Hippocampal formation (tissue), 2 donors: ENCODE data around the gene RAVER2.
"Not testable (repeated sequence)": the region's sequence is repeated elsewhere in the genome, so short reads cannot be mapped to it uniquely, and the experiment has no call there.

Source experiments
- DNase-seq, 2 donors: peaks; one replicate each; lab custom pipeline; 2025; lab: John Stamatoyannopoulos, UW

Gene RAVER2

DNA sequence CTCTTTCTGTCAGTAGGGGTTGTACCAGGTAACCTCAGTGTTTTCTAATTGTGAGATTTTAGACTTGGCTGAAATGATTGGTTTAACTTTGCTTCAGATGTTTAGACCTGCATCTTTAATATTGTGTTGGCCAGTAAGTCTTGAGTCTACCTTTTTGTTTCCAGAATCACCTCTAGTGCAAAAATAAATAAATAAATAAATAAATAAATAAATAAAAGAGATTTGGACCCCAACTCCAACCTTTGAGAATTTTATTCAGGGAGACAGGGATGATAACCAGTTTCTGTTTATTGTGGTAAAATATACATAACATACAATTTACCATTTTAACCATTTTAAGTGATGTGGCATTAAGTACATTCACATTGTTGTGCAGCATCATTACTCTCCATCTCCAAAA lies 64.4 kb downstream of the RAVER2 start:
- no peak for DNase-seq

DNA sequence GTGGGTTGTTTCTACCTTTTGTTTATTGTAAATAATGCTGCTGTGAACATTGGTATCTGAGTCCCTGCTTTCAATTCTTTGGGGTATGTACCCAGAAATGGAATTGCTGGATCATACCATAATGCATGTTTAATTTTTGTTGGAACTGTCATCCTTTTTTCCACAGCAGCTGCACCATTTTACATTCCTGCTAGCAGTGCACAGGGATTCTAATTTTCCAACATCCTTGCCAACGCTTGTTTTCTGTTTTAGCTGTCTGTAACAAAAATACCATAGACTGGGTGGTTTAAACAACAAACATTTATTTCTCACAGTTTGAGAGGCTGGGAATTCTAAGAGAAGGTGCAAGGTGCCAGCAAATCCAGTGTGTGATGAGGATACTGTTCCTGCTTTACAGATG lies 65.1 kb downstream of the RAVER2 start:
- no peak for DNase-seq

DNA sequence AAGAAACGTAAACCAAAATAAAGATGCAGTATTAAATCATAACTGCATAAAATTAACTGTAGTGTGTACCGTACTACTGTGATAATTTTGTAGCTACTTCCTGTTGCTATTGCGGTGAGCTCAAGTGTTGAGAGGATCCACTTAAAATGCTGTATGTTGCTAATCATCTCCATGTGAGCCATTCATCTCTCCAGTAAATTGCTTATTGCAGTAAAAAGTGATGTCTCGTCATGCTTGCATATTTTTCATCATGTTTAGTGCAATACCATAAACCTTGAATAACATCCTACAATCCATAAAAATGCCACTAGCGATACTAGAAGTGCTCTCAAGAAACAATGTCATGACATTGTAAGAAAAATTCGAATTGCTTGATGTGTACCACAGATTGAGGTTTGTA lies 66.3 kb downstream of the RAVER2 start:
- no peak for DNase-seq

DNA sequence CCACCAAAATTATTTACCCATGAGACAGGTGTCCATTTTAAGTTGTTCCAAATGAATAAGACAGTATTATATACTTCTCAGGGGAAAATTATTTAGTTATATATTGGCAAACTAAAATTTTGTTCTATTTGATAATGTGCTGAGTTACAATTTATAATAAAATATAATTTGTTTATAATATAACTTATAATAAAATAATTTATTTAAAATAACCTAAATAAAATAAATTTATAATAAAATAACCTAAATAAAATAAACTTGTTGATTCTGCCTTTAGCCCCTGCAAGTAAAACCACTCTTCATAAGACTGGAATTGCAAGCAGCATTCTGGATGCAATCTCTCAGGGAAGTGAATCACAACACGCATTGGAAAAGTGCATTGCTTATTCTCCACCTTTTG lies 69.6 kb downstream of the RAVER2 start:
- no peak for DNase-seq

DNA sequence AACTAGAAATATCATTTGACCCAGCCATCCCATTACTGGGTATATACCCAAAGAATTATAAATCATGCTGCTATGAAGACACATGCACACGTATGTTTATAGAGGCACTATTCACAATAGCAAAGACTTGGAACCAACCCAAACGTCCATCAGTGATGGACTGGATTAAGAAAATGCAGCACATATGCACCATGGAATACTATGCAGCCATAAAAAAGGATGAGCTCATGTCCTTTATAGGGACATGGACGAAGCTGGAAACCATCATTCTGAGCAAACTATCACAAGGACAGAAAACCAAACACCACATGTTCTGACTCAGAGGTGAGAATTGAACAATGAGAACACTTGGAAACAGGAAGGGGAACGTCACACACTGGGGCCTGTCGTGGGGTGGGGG lies 72.5 kb downstream of the RAVER2 start:
- DNase-seq = not testable (repeated sequence)

DNA sequence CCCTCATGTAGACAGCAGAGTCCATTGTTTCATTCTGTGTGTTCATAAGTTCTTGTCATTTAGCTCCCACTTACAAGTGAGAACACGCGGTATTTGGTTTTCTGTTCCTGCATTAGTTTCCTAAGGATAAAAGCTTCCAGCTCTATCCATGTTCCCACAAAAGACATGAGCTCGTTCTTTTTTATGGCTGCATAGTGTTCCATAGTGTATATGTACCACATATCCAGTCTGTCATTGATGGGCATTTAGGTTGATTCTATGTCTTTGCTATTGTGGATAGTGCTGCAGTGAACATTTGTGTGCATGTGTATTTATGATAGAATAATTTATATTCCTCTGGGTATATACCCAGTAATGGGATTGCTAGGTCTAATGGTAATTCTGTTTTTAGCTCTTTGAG lies 75.7 kb downstream of the RAVER2 start:
- DNase-seq = not testable (repeated sequence)

DNA sequence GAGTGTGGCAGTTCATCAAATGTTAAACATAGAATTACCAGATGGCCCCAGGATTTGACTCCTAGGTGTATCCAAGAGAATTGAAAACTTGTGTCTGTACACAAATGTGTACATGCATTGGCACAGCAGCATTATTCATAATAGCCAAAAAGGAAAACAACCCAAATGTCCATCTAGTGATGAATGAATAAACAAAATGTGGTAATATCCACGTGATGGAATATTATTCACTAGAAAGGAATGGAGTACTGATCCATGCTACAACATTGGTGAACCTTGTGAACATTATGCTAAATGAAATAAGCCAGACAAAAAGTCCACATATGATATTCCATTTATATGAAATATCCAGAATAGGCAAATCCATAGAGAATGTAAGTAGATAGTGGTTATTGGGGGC lies 77.7 kb downstream of the RAVER2 start:
- no peak for DNase-seq

DNA sequence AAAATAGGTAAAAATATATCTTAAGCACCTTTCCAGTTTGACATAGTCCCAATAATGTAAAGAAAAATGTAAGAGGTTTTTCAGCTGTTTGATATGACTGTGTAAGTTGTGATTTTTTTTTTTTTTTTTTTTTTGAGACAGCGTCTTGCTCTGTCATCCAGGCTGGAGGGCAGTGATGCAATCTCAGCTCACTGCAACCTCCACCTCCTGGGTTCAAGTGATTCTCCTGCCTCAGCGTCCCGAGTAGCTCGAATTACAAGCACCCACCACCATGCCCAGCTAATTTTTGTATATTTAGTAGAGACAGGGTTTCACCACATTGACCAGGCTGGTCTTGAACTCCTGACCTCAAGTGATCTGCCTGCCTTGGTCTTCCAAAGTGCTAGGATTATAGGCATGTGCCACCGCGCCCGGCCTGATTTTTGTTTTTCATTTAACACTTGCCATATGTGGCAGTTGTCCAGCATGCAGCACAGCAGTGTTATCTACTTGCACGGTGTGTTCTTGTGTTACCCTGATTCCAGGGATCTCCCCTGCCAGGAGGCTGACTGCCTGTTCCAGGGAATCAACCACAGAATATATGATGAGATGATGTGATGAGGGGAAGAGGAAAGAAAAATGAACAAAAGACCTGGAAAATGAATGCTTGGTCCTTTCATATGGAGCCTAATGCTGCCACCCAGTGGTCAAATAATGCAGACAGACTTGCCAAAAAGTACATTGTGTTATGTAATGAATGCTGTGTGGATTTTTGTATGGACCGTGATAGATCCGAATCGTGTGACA lies 79.0 kb downstream of the RAVER2 start:
- DNase-seq = peak; percentile 42 to 83

DNA sequence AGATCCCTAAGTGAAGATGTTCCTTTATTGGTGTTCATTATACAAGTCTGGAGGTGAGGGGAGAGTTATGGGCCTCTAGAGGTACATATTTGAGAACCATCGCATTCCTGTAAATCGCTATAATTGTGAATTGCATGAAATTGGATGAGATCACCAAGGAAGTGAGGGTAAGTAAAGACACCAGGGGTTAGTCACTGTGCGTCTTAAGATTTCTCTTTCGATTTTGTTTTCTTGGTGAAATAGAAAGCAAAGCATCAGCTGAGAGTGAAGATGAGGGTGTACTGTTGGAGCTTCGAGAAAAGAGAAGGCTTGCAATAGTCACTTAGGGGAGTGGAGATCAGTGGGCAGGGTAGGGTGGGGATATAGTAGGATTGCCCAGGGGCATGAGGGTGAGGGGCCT lies 82.1 kb downstream of the RAVER2 start:
- no peak for DNase-seq

DNA sequence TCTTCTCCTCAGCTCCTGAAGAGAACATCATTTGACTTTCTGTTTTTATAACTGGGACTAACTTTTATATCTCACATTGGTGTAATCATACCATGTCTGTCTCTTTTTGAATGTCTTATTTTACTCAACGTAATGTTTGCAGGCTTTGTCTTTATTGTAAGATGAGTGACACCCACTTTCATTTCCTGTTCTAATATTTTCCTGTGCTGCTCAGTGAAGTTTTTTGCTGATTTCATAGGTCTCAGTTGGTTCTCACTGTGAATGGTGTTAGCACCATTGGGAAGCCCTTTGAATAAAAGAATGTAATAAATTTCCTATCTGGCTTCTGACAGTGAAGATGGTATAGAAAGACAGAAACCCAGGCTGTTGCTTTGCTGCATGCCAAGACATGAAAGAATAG lies 84.0 kb downstream of the RAVER2 start:
- no peak for DNase-seq

DNA sequence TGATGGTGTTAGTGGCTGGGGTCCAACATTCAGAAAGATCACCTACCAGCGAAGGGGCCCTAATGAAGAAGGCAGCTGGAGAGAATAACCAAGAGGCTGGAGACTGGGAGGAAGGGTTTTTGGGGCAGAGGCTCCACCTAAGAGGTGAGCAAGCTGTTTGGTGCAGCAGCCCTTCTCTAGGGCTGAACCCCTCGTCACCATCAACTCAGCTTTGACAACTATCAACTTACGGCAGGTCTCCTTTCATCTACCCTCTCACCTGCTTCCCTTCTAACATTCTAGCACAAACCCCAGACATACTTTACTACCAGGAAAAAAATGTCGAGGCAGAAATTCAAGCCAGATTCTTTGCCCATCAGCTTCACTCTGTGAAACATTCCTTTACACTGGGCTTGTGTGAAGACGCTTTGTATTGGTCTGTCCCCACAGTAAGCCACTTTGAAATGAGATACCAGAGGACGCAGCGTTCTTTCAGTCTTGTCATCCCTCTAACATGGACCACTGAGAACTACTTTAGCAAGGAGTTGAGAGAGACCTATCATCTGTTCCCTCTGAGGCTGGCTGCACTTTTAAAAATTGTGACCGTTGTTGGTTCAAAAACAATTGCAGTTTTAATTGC lies 84.6 kb downstream of the RAVER2 start:
- no peak for DNase-seq

DNA sequence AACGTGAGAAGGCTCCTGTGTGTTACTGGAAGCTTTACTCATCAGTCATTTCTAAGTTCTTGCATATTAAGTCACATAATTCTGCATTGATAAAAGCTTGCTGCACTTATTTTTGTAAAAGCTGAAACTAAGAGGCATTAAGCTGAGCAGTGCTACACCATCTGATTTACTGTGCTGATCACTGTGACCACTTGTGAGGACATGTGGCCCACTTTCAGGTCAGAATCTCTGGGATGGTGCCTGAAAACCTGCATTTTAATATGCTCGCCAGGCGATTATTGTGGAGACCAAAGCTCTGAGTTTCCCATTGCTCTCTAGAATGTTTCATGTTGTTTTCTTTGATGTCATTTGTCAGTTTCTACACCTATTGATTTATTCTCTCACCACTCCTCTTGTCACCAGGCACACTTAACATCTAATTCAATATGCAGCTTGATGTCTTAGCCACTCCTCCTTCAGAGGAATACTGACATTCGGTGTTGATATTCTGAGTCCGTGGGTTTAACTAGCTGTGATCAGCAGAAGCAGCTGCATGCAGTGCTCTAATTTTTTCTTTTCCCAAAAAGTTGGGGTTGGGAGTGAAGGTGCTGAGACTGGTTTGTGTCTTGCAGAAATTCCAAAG lies 85.3 kb downstream of the RAVER2 start:
- DNase-seq = no peak

DNA sequence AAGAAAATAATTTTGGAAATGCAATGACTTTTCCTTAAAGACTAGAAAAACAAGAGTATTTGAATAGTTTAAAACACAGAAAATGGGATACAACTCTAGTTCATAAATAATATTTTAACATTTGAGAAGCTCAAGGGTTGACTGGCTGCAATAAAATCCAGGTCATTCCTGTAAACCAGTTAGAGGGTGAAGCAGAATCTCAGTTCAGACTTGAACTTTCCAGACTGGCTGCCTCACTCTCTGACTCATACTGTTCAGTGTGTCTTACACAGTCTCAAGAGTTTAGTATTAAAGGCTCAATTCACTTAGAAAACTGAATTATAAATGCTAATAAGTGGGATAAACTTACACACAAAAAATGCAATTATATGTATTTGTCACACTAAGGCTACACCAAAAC lies 89.9 kb downstream of the RAVER2 start:
- DNase-seq = no peak

DNA sequence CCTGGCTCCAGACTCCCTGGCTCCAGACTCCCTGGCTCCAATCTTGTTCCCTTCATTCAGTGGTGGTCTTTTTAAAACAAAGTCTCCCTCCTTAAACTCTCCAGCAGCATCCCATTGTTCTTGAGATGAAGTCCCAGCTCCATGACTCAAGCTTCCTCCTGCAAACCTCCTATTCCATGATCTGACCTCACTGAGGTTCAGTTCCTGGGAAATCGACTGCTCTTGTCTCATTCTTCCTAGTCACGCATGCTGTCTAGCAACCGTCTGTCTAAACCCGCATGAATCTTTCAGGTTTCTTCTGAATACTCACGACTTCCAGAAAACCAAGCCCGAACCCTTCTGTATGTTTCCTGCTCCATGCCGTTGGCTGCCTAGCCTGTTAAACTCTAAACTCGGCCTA lies 91.9 kb downstream of the RAVER2 start:
- DNase-seq = no peak

DNA sequence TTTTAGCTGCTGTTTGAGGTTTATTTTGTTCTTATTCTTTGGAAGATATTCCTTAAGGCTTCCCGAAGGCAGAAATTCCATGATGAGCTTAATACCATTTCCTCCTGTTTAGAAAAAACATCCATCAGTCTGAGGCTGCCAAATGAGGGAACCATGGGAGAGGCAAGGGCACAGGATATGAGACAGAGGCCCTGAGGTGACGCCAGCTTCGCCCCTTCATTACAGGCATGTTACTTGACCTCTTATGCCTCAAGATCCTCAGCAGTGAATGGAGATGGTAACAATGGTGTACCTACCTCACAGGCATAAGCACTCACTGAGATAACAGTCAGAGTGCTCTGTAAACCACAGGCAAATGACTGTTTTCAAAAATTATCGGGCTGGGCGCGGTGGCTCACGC lies 93.6 kb downstream of the RAVER2 start:
- DNase-seq = no peak

DNA sequence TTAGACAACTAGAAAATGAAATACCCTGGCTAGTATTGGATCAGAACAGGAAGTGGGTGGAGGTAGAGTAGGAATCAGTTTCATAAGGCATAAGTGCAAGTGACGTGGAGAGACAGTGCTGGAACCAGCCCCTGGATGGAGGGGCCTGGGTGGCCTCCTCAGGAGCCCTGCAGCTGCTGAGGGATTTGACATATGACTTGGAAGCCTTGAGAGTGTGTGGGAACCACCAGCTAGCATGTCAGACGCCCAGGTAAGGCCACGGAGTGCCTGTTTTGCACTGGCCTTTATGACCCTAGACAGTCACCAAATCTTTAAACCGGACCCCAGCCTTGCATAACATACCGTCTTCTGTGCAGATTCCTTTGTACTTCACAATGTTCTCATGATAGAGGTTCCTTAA lies 94.4 kb downstream of the RAVER2 start:
- DNase-seq = no peak

DNA sequence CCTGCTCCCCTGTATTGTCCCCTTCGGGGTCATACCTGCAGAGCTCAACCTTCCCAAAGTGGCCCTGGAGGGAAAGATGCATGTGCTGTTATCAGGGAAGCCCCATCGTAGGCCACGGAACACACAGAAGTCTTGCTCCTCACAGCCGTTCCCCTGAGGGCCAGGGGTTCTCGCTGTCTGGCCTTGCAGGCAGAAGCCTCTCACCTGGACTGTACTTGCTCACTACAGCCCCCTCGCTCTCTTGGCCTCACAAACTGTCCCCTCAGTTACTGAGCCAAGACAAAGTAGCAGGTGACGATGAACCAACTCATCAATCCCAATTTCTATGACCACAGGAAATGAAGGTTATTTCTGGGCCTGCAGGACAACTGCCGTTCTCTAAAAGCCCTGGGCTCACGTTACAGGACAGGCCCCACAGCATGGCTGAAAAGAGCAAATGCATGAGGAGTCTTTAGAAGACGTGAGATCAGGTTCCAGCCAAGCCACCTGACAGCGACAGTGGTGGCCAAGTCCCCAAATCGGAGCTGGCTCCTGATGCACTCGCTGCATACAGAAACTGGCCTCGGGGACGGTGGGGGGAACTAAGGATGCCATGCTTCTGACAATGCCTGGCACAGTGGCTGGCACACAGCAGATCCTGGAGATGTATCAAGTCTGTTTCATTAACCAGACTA lies 95.0 kb downstream of the RAVER2 start:
- DNase-seq = no peak

DNA sequence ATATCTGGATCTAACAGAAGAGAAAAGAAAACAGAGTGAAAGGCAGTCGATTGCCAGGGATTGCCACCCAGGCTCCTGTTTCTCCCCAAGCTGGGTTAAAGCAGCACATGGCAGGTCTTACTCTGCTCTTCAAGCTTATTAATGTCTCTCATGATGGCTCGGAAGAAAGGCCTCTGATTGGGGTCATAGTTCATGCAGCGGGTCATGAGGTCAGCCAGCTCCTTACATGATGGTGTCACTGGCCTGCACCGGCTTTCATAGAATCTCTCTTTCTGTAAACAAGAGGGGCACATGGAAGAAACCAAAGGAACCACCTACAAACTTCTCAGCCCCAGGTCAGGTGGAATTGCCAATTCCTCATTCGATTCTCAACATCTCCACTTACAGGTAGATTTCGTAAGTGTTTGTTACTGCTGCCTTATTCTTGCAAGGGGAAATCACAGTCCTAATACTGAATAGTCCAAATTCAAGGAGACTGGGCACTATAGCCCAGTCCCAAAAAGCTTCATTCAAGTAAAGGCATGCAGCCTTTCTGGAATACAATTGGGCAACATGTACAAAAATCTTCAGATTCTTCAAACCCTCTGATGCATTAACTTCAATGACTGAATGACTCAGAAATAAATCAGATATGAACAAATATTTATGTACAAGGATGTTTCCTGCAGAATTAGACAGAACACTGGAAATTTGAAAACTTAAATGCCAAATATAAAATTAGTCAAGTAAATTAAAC lies 96.6 kb downstream of the RAVER2 start:
- no peak for DNase-seq

DNA sequence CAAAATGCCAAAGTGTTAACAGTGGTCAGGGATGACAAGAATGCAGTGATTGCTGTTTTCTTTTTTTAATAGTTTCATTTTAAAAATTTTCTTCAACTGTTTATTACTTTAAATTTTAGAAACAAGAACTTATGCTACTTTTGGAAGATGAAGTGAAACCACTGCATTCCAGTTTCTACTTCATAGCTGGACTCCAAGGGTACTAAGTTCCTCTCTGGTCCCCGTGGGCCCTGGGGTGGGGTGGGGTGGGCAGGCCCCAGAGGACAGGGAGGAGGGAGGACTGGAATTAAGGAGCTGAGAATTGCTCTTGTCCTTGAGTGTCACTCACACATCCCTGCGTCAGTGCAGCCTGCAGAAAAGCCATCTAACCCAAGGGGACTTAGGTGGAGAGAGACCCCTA lies 97.3 kb downstream of the RAVER2 start:
- no peak for DNase-seq

DNA sequence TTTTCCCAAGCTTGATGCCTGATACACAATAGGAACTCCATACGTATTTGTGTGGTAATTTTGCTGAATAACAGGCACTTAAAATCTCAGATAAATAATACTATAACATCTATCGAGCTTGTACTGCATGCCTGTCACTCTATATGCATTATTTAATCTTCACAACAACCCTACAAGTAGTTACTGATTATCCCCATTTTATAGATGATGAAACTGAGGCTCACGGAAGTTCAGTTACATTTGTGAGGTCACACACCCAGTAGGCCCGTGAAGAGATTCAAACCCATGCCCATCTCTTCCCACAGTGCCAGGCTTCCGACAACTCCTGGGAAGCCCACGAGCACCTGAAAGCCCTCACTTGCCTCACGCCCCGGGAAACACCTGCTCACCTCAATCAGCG lies 98.8 kb downstream of the RAVER2 start:
- DNase-seq = no peak

DNA sequence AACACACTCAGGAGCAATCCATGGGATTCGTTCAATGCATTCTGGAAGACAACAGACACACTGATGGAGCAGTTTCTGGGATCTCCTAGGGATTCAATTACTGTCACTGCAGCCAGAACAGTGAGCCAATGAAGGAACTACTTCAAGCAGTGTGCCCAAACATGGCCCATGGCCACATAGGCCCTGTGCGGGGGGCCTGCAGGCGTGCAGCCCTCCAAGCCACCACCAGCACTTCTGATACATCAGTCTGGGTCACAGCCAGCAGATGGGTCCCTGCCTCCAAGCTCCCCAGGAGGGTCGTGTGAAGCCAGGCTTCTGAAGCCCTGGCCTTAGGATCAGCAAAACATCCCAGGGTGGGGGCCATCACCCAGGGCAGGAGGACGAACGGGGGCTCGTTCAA lies 99.3 kb downstream of the RAVER2 start:
- no peak for DNase-seq

DNA sequence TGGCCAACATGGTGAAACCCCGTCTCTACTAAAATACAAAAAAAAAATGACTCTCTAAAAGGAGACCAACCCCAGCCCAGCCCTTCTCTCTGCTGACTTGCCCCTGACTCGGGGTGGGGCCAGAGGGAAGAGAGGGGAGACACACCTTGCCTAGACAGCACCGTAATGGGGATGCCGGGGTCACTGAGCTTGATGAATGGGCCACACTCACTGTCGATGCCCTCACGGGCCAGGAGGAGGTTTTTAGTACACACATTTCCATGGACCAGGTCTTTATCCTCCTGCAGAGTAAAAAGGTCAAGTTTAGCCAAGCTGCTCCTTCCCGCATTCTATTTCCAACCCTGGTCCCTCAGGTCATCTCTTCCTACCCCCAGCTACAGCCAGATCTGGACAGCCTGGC lies 99.7 kb downstream of the RAVER2 start:
- DNase-seq = no peak
